Thoracic aorta (tissue), 2 donors: ENCODE data around the gene MPZL1. TPM values are rescaled to one million over a fixed set of nuclear protein-coding genes. Genes with fewer than 3 reads are reported as not detected.

Experiments used
- ATAC-seq: fragments of 150-250 bp; one replicate; pipeline ENCODE4 v1.8.0; 2017; ENCODE audit warnings: low read depth; ENCODE audit not compliant: insufficient number of reproducible peaks, low FRiP score
- DNase-seq: peaks from one replicate; pipeline ENCODE4 v3.0.0-alpha.2; 2020; ENCODE audit warnings: low spot score
- H3K27ac ChIP-seq, 2 donors: fragments of 200-600 bp; sonication (generic); 1 replicate in 1 of 2; 2 replicates in 1 of 2; pipeline ENCODE4 v1.5.1; 2016; ENCODE audit warnings: mild to moderate bottlenecking in 2 of 2, moderate library complexity in 2 of 2
- H3K27me3 ChIP-seq: fragments of 200-600 bp; sonication (generic); replicated peaks from 2 replicates; pipeline ENCODE4 v1.6.0; 2016; ENCODE audit warnings: mild to moderate bottlenecking; ENCODE audit not compliant: insufficient read depth
- H3K36me3 ChIP-seq: fragments of 200-600 bp; sonication (generic); one replicate; pipeline ENCODE4 v1.5.1; 2016
- H3K4me1 ChIP-seq, 2 donors: fragments of 200-600 bp; sonication (generic); 1 replicate in 1 of 2; 2 replicates in 1 of 2; pipeline versions ENCODE4 v1.5.1 to v1.6.0; 2016; ENCODE audit warnings: low read depth in 2 of 2, mild to moderate bottlenecking in 1 of 2; ENCODE audit not compliant: control insufficient read depth in 1 of 2
- H3K4me3 ChIP-seq: fragments of 200-600 bp; sonication (generic); 2 replicates; pipeline ENCODE4 v1.5.1; 2016; ENCODE audit warnings: mild to moderate bottlenecking
- H3K9me3 ChIP-seq: fragments of 200-600 bp; sonication (generic); 2 replicates; pipeline ENCODE4 v1.5.1; 2016
- total RNA-seq, 2 donors: library from RNA; depleted of rRNA; stranded (reverse); fragments of >200 nt; gene quantifications; one replicate each; pipeline versions ENCODE4 v1.1.0 to v1.2.3, GENCODE V29; 2016
- TF ChIP-seq, protein P1 (sequence below): fragments of 200-600 bp; sonication (generic); IDR thresholded peaks from one replicate; pipeline ENCODE4 v1.5.1; 2019; ENCODE audit warnings: antibody characterized with exemption

The MPZL1 gene
- total RNA-seq, 2 donors from 2014 or later = 92.6 to 108 TPM

DNA sequence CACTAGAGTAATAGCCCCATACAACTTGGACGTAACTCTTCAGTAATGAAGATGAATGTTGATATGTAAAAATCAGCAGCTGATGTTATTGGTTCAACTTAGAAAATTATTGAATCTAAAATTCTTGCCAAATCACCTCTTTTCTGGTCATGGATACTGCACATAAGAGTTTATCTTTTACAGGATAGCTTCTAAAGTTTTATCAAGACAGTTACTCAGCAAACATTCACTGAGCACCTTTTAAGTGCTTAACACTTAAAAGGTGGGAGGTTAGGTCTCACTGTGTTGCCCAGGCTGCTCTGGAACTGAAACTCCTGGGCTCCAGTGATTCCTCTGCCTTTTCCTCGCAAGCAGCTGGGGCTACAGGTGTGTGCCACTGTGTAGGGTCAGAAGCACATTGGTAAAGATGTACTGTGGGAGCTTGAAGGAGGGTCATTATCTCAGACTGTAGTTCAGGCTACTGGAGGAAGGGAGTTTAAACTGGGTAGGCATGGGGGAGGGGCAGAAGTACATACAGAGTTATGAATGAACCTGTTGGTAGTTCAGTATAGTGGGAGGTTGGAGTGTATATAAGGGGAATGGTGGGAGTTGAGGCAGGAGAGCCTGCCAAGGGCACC is 2.0 kb downstream of the MPZL1 start:
- DNase-seq = no peak
- H3K9me3 ChIP-seq = no peaks in the 10 kb centered on the region
- TF ChIP-seq, protein P1, sequence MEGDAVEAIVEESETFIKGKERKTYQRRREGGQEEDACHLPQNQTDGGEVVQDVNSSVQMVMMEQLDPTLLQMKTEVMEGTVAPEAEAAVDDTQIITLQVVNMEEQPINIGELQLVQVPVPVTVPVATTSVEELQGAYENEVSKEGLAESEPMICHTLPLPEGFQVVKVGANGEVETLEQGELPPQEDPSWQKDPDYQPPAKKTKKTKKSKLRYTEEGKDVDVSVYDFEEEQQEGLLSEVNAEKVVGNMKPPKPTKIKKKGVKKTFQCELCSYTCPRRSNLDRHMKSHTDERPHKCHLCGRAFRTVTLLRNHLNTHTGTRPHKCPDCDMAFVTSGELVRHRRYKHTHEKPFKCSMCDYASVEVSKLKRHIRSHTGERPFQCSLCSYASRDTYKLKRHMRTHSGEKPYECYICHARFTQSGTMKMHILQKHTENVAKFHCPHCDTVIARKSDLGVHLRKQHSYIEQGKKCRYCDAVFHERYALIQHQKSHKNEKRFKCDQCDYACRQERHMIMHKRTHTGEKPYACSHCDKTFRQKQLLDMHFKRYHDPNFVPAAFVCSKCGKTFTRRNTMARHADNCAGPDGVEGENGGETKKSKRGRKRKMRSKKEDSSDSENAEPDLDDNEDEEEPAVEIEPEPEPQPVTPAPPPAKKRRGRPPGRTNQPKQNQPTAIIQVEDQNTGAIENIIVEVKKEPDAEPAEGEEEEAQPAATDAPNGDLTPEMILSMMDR = no peak
- no peak for ATAC-seq
- no peaks in the 10 kb centered on the region for H3K27me3 ChIP-seq
- H3K4me1 ChIP-seq = peaks cover 22 to 51% of the 10 kb centered on the region in 2 donors
- no peak overlapping the region for H3K27ac ChIP-seq
- H3K36me3 ChIP-seq = no peaks in the 10 kb centered on the region
- H3K4me3 ChIP-seq = peak overlapping the region; percentile 94

DNA sequence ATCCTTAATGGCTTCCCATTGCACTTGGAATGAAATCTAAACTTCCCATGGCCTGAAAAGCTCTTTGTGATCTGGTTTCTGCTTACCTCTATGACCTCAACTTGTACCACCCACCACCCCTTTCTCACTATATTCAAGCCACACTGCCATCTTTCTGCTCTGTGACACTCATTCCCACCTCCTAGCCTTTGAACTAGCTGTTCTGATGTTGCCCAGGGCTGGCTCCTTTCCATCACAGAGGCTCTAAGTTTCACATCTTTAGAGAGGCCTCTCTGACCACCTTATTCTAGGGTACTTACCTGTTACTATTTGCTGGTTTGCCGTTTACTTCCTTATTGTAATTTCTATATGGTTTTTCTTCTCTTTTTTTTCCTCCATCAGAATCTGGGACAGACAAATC is 4.2 kb downstream of the MPZL1 start:
- H3K4me1 ChIP-seq = peaks cover 18 to 50% of the 10 kb centered on the region in 2 donors
- DNase-seq = no peak
- H3K27ac ChIP-seq = no peak overlapping the region
- H3K27me3 ChIP-seq = no peaks in the 10 kb centered on the region
- ATAC-seq = no peak
- H3K4me3 ChIP-seq = no peak overlapping the region
- TF ChIP-seq, protein P1 = no peak
- no peaks in the 10 kb centered on the region for H3K36me3 ChIP-seq
- H3K9me3 ChIP-seq = no peaks in the 10 kb centered on the region

DNA sequence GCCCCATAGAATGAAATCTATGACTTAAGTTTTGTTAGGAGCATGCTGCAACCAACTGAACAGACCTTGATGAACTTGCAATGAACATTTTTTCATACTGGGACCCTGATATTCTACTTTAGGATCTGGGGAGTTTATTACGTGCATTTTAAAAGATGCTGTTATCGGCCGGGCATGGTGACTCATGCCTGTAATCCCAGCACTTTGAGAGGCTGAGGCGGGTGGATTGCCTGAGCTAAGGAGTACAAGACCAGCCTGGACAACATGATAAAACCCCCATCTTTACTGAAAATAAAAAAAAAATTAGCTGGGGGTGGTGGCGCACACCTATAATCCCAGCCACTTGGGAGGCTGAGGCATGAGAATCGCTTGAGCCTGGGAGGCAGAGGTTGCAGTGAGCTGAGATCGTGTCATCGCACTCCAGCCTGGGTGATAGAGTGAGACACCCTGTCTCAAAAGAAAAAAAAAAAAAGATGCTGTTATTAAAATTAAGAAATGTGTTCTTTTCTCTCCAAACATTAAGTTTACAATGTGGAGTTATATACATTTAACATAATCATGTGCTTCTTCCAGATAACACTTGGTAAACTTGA is 7.1 kb downstream of the MPZL1 start:
- H3K27ac ChIP-seq = no peak overlapping the region
- no peaks in the 10 kb centered on the region for H3K9me3 ChIP-seq
- H3K27me3 ChIP-seq = no peaks in the 10 kb centered on the region
- ATAC-seq (no peak), DNase-seq (no peak)
- no peaks in the 10 kb centered on the region for H3K36me3 ChIP-seq
- peaks cover 16 to 39% of the 10 kb centered on the region in 2 donors for H3K4me1 ChIP-seq
- H3K4me3 ChIP-seq = no peak overlapping the region
- TF ChIP-seq, protein P1 = no peak

DNA sequence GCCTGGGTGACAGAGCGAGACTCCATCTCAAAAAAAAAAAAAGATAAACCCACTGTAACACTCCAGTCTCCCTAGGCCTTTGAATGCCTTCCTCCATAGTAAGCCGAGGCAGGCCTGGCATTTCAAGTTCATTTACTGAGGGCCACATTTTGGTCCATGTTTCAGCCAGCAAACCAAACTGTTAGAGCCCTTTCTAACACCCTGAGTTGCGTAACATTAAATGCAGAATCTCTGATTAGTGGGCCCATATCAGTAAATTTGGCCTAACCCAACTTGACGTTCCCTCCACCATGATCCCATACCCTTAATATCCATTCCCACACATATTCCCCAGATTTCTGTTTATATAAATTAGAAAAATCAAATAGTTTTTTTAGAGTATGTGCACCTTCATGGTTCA is 12.4 kb downstream of the MPZL1 start:
- Histone ChIP-seq H3K9me3 (no peaks in the 10 kb centered on the region), H3K36me3 (no peaks in the 10 kb centered on the region), H3K27ac (no peak overlapping the region), H3K4me1 (peaks cover 0 to 7% of the 10 kb centered on the region in 2 donors), H3K27me3 (no peaks in the 10 kb centered on the region), H3K4me3 (no peak overlapping the region)
- no peak for ATAC-seq
- TF ChIP-seq, protein P1 = no peak
- no peak for DNase-seq

DNA sequence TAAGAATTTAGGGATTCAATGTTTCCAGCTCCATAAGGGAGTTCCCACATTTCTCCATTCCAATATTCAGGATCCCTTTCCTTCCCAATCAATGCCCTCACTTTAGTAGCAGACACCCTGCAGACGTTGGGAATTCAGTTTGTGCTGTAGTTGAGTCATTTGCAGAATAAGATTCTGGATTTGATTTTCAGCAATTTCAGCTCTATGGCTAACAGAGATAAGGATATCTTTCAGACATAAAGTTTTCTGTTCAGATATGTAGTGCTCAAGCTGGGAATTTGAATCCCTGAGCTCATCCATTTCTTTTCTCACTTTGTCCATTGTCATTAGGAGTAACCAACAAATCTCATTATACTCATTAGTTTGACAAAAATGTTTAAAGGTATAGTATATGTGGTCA is 13.1 kb downstream of the MPZL1 start:
- peaks cover 0 to 7% of the 10 kb centered on the region in 2 donors for H3K4me1 ChIP-seq
- H3K4me3 ChIP-seq = no peak overlapping the region
- H3K9me3 ChIP-seq = no peaks in the 10 kb centered on the region
- H3K27ac ChIP-seq = no peak overlapping the region
- no peaks in the 10 kb centered on the region for H3K27me3 ChIP-seq
- H3K36me3 ChIP-seq = no peaks in the 10 kb centered on the region
- ATAC-seq (no peak), DNase-seq (no peak)
- TF ChIP-seq, protein P1 = no peak
